Measurements from ENCODE around the gene PTPRC.

Gene PTPRC

GRCh38 chr1:198647055-198647454 is 8.2 kb downstream of the PTPRC start:
- DNase-seq, result no peak

GRCh38 chr1:198648592-198648991 is 9.8 kb downstream of the PTPRC start:
- no peak for DNase-seq

- DNase-seq, result no peak
These were observed 10.6 kb downstream of the PTPRC start for GRCh38 chr1:198649232-198649967.

- DNase-seq, result no peak
These were observed 11.1 kb downstream of the PTPRC start for GRCh38 chr1:198649968-198650338.

GRCh38 chr1:198650506-198650905 is 11.7 kb downstream of the PTPRC start:
- DNase-seq, result no peak

GRCh38 chr1:198651650-198652400 is 13.0 kb downstream of the PTPRC start:
- no peak for DNase-seq

GRCh38 chr1:198653808-198654413 is 15.1 kb downstream of the PTPRC start:
- no peak for DNase-seq

- no peak for DNase-seq
These were observed 16.8 kb downstream of the PTPRC start for GRCh38 chr1:198655459-198656121.

GRCh38 chr1:198656500-198656932 is 17.7 kb downstream of the PTPRC start:
- peak; percentile 56 for DNase-seq

GRCh38 chr1:198657550-198658064 is 18.8 kb downstream of the PTPRC start:
- peak; percentile 80 for DNase-seq

GRCh38 chr1:198660341-198661261 is 21.8 kb downstream of the PTPRC start:
- no peak for DNase-seq

- DNase-seq, result no peak
These were observed 24.0 kb downstream of the PTPRC start for GRCh38 chr1:198662821-198663220.

- peak; percentile 62 for DNase-seq
These were observed 25.4 kb downstream of the PTPRC start for GRCh38 chr1:198664068-198664788.

- DNase-seq, result no peak
These were observed 28.3 kb downstream of the PTPRC start for GRCh38 chr1:198667186-198667585.

GRCh38 chr1:198667807-198668206 is 29.0 kb downstream of the PTPRC start:
- no peak for DNase-seq

- DNase-seq, result peak; percentile 76
These were observed 30.3 kb downstream of the PTPRC start for GRCh38 chr1:198669023-198669698.

GRCh38 chr1:198669771-198670170 is 30.9 kb downstream of the PTPRC start:
- DNase-seq, result no peak

GRCh38 chr1:198671136-198671535 is 32.3 kb downstream of the PTPRC start:
- DNase-seq, result no peak

- DNase-seq, result no peak
These were observed 33.3 kb downstream of the PTPRC start for GRCh38 chr1:198672124-198672523.

GRCh38 chr1:198674009-198674408 is 35.2 kb downstream of the PTPRC start:
- DNase-seq, result no peak

- DNase-seq, result no peak
These were observed 37.4 kb downstream of the PTPRC start for GRCh38 chr1:198676253-198676652.

Data from SIG-M5 (cell line).